Adrenal gland (tissue), 12 donors: ENCODE measurements around the gene SLC10A1. TPM values are rescaled to one million over a fixed set of nuclear protein-coding genes. Genes with fewer than 3 reads are reported as not detected.
"Not testable (repeated sequence)": the region's sequence is repeated elsewhere in the genome, so short reads cannot be mapped to it uniquely, and the experiment has no call there.

Source experiments
- DNase-seq, 7 donors: peaks; one replicate each; pipeline ENCODE4 v3.0.0-alpha.2; 2019 to 2020
- H3K27ac ChIP-seq, 5 donors: fragments of 200-600 bp; sonication (generic) in 4 of 5; 1 replicate in 3 of 5; 2 replicates in 2 of 5; pipeline versions ENCODE4 v1.5.1 to v1.8.0; 2016 to 2020; ENCODE audit warnings: mild to moderate bottlenecking in 1 of 5
- H3K27me3 ChIP-seq: fragments of 200-600 bp; 2 replicates; pipeline ENCODE4 v1.8.0; 2021
- H3K36me3 ChIP-seq, 2 donors: fragments of 200-600 bp; replicated peaks in 1 of 2; 1 replicate in 1 of 2; 2 replicates in 1 of 2; pipeline versions ENCODE4 v1.5.1 to v1.8.0; 2018 to 2022
- H3K4me1 ChIP-seq, 2 donors: fragments of 200-600 bp; replicated peaks in 1 of 2; 1 replicate in 1 of 2; 2 replicates in 1 of 2; pipeline versions ENCODE4 v1.5.1 to v1.8.0; 2018 to 2021
- H3K4me3 ChIP-seq, 4 donors: fragments of 200-600 bp; sonication (generic) in 3 of 4; one replicate each; pipeline ENCODE4 v1.5.1; 2016 to 2018
- H3K9me3 ChIP-seq, 3 donors: fragments of 200-600 bp; sonication (generic) in 1 of 3; replicated peaks in 1 of 3; 1 replicate in 2 of 3; 2 replicates in 1 of 3; pipeline versions ENCODE4 v1.5.1 to v1.8.0; 2016 to 2021
- CTCF ChIP-seq, 6 experiments: fragments of 450-650 bp in 4 of 6; fragments of 200-600 bp in 2 of 6; sonication (generic) in 1 of 6; IDR thresholded peaks; 1 replicate in 5 of 6; 2 replicates in 1 of 6; pipeline versions ENCODE4 v1.5.1 to v1.8.0; 2016 to 2021; ENCODE audit warnings: antibody characterized with exemption in 6 of 6, mild to moderate bottlenecking in 2 of 6, moderate library complexity in 1 of 6
- POLR2A ChIP-seq, 2 donors: fragments of 450-650 bp; IDR thresholded peaks; one replicate each; pipeline ENCODE4 v1.6.1; 2017; ENCODE audit warnings: antibody characterized with exemption in 2 of 2, mild to moderate bottlenecking in 2 of 2, moderate library complexity in 1 of 2
- WGBS, 4 donors: extraction: QIAGEN DNeasy Blood & Tissue Kit in 2 of 4; methylation state at CpG; one replicate each; pipeline versions ENCODE4 v1.1.5 to v1.1.7; 2013 to 2017; 5-methylcytosine and 5-hydroxymethylcytosine counted together
- intact Hi-C, 2 donors: fragments of 100-400 bp; cut with DNase I; formaldehyde crosslinking; loops; one replicate each; pipeline versions ENCODE4 v1.14.1 to v1.15.0; 2022 to 2023
- polyA plus RNA-seq, 3 donors: library from polyadenylated mRNA; stranded (reverse); fragments of 200-250 nt in 2 of 3; fragments of 350-450 nt in 1 of 3; fragmentation: Illumina TruSeq in 1 of 3; extraction: RNeasy Lipid Tissue Mini Kit (QIAGEN cat#74804) in 1 of 3; gene quantifications; one replicate each; pipeline ENCODE4 v1.2.3, GENCODE V29; 2013 to 2014
- total RNA-seq, 9 donors: library from RNA; depleted of rRNA in 4 of 9; stranded (reverse); fragments of >200 nt in 4 of 9; fragments of 120-200 nt in 1 of 9; fragmentation: NEBNext Ultra II Directional in 1 of 9; extraction: Animal tissue kit (Norgen Biotek cat#: 25700) in 1 of 9; gene quantifications; one replicate each; pipeline versions ENCODE4 v1.1.0 to v1.2.4, GENCODE V29; 2013 to 2023
- donor health status: healthy with polysubstance abuse.
- donor health status: Bipolar disorder and iron deficiency.
- donor health status: DM: yes; HTN: yes; CAD: no.
- donor health status: DM: no; HTN: no; CAD: no.
- donor health status: DM: no; HTN: no; CAD: no.
- donor health status: DM: yes; HTN: yes; CAD: no.

Gene SLC10A1
- total and polyA plus RNA-seq, 12 donors = not detected

DNA sequence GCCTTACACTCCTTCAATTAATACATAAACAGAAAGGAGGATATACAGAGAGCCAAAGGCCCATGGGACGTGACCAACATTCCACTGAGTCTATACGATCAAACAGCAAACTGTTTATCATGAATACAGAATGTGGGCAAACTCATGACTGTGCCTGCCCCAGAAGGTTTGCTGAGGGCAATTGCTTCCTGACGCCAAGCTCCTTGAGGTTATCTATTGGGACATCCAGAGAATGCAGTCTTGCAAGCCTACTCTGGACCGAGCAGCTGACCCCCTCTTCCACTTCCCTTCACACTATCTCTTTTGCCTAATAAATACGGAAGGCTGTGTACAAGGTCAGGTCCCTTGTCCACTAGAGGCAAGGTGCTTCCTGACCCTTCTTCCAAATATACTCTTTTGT lies 18.5 kb upstream of the SLC10A1 start:
- Histone ChIP-seq H3K27me3 (peaks cover 12% of the 10 kb centered on the region), H3K36me3 (no peaks in the 10 kb centered on the region), H3K4me1 (no peaks in the 10 kb centered on the region), H3K4me3 (no peak overlapping the region), H3K27ac (no peak overlapping the region), H3K9me3 (no peaks in the 10 kb centered on the region)
- TF ChIP-seq CTCF (IDR thresholded peaks at IDR 0.05) (no peak), POLR2A (IDR thresholded peaks at IDR 0.05) (no peak)
- DNase-seq = no peak
- WGBS, 4 donors = 52 to 65% (median 60%) methylated on average over 5 of the region's 5 CpGs
- intact Hi-C loops = loop anchor here in 1 of 2 donors (5.0 kb wide), 1 partner anchor 212 kb away; no protein-coding TSS in a partner anchor

DNA sequence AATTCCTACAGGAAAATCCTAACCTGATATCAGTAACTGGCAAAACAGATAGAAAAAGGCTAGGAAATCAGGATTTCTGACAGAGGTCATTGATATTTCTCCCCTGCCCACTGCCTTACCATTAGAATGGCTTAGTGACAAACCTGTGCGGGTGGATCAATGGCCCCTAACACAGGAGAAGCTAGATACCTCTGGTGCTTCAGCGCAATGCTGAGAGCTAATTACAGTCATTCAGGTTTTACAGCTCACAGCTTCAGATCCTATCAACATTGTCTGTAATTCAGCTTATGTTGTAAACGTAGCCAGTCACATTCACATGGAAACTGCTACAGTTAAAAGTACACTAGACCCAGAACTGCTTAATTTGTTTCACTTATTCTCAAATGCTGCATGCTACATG lies 17.4 kb upstream of the SLC10A1 start:
- Histone ChIP-seq H3K4me1 (no peaks in the 10 kb centered on the region), H3K9me3 (no peaks in the 10 kb centered on the region), H3K36me3 (no peaks in the 10 kb centered on the region), H3K4me3 (no peak overlapping the region), H3K27me3 (peaks cover 11% of the 10 kb centered on the region), H3K27ac (no peak overlapping the region)
- 55 to 75% (median 63%) methylated on average over 3 of the region's 3 CpGs for WGBS, 4 donors
- intact Hi-C loops = no loop called here
- DNase-seq = no peak
- TF ChIP-seq POLR2A (IDR thresholded peaks at IDR 0.05) (no peak), CTCF (IDR thresholded peaks at IDR 0.05) (no peak)

DNA sequence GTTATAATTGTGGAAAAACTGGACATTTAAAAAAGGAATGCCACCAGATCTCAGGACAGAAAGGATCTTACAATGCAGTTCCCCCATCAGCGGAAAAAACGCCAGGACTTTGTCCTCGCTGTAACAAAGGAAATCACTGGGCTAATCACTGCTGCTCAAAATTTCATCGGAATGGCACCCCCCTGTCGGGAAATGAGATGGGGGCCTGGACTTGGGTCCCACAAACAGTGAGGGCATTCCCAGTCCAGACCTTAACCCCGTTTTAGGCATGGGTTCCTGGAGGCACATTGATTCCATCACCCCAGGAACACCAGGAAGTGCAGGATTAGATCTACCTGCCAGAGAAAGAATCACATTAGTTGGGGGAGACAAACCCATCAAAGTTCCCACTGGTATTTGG lies 16.3 kb upstream of the SLC10A1 start:
- DNase-seq, H3K27me3 ChIP-seq, intact Hi-C loops, H3K36me3 ChIP-seq, H3K4me1 ChIP-seq, H3K4me3 ChIP-seq, H3K9me3 ChIP-seq, H3K27ac ChIP-seq: not testable (repeated sequence)
- WGBS, 4 donors = 71 to 89% (median 80%) methylated on average over 5 to 6 of the region's 6 CpGs

DNA sequence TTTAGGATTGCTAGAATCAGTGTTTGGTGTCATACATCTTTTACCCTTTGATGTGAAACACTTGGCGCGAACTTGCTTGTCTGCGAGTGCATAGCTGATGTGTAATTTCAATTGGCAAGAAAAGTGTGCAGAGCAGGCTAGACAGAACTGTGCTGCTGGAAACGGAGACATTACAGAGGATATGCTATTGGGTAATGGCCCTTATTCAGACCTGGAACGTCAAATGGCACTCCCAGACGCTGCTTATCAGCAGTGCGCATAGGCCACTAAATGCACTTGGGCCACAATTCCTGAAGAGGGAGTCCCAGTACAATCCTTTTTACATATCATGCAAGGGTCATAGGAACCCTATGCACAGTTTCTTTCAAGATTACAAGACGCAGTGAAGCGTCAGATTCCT lies 15.7 kb upstream of the SLC10A1 start:
- H3K4me1 ChIP-seq = no peaks in the 10 kb centered on the region
- 80 to 85% (median 82%) methylated on average over 9 of the region's 9 CpGs for WGBS, 4 donors
- no peak overlapping the region for H3K4me3 ChIP-seq
- TF ChIP-seq POLR2A (IDR thresholded peaks at IDR 0.05) (no peak), CTCF (IDR thresholded peaks at IDR 0.05) (no peak)
- H3K9me3 ChIP-seq = no peaks in the 10 kb centered on the region
- no peak for DNase-seq
- intact Hi-C loops = no loop called here
- peaks cover 1% of the 10 kb centered on the region for H3K27me3 ChIP-seq
- no peak overlapping the region for H3K27ac ChIP-seq
- H3K36me3 ChIP-seq = no peaks in the 10 kb centered on the region

DNA sequence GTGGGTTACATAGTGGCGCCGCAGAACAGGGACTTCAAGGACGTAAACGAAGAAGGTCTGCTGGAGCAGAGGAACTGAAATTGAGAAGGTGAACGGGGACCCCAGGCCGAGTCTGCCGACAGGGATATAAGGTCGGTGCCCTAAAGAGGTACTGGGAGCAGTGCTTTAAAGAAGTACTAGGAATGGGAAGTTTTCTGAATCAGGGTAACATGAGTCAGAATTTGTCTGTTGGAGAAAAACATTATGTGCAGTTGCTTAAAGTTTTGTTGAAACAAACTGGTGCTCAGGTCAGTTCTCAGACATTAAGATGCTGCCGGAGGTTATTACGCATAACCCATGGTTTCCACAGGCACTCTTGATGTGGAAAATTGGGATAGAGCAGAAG lies 14.8 kb upstream of the SLC10A1 start:
- intact Hi-C loops = no loop called here
- Histone ChIP-seq H3K27ac (no peak overlapping the region), H3K36me3 (no peaks in the 10 kb centered on the region), H3K4me3 (no peak overlapping the region), H3K27me3 (no peaks in the 10 kb centered on the region), H3K9me3 (no peaks in the 10 kb centered on the region), H3K4me1 (no peaks in the 10 kb centered on the region)
- TF ChIP-seq CTCF (IDR thresholded peaks at IDR 0.05) (no peak), POLR2A (IDR thresholded peaks at IDR 0.05) (no peak)
- 80 to 87% (median 82%) methylated on average over 10 of the region's 10 CpGs for WGBS, 4 donors
- DNase-seq = no peak
